DOHH2 (cell line): Measurements from ENCODE around the gene NIF3L1.

Experiments
- H3F3A ChIP-seq: fragments of 200-600 bp; sonication (generic), shearing (Covaris generic); 2 replicates; pipeline ENCODE4 v1.6.0; 2016; ENCODE audit warnings: antibody characterized with exemption, mild to moderate bottlenecking; ENCODE audit not compliant: control insufficient read depth, insufficient read depth
- H3K27ac ChIP-seq: fragments of 200-600 bp; sonication (generic); 2 replicates; pipeline ENCODE4 v1.5.1; 2014; ENCODE audit warnings: low read depth, mild to moderate bottlenecking, low read length, moderate library complexity
- H3K27me3 ChIP-seq: fragments of 200-600 bp; sonication (generic); 2 replicates; pipeline ENCODE4 v1.6.1; 2014; ENCODE audit warnings: mild to moderate bottlenecking, low read length, mixed read lengths; ENCODE audit not compliant: control insufficient read depth
- H3K36me3 ChIP-seq: fragments of 200-600 bp; sonication (generic); 2 replicates; pipeline ENCODE4 v1.6.1; 2014; ENCODE audit warnings: mild to moderate bottlenecking, low read length, moderate library complexity, mixed read lengths; ENCODE audit not compliant: control insufficient read depth
- H3K4me1 ChIP-seq: fragments of 200-600 bp; sonication (generic); 2 replicates; pipeline ENCODE4 v1.6.1; 2014; ENCODE audit warnings: mild to moderate bottlenecking, low read length, mixed read lengths; ENCODE audit not compliant: control insufficient read depth
- H3K4me2 ChIP-seq: fragments of 200-600 bp; sonication (generic); 2 replicates; pipeline ENCODE4 v1.6.0; 2014; ENCODE audit warnings: mild to moderate bottlenecking, low read length, moderate library complexity
- H3K4me3 ChIP-seq: fragments of 200-600 bp; sonication (generic); 2 replicates; pipeline ENCODE4 v1.5.1; 2014; ENCODE audit warnings: mild to moderate bottlenecking, low read length, mixed read lengths
- H3K79me2 ChIP-seq: fragments of 200-600 bp; sonication (generic); 2 replicates; pipeline ENCODE4 v1.6.1; 2014; ENCODE audit warnings: mild to moderate bottlenecking, low read length, mixed read lengths; ENCODE audit not compliant: control insufficient read depth
- H3K9me2 ChIP-seq: fragments of 200-600 bp; sonication (generic); replicated peaks from 2 replicates; pipeline ENCODE4 v1.6.1; 2014; ENCODE audit warnings: mild to moderate bottlenecking, low read length, mixed read lengths; ENCODE audit not compliant: control insufficient read depth
- H3K9me3 ChIP-seq: fragments of 200-600 bp; sonication (generic); 2 replicates; pipeline ENCODE4 v1.6.1; 2014; ENCODE audit warnings: antibody characterized with exemption, low read length, mixed read lengths; ENCODE audit not compliant: control insufficient read depth, insufficient read depth
- H4K20me1 ChIP-seq: fragments of 200-600 bp; sonication (generic); 2 replicates; pipeline ENCODE4 v1.6.0; 2014; ENCODE audit warnings: low read depth, mild to moderate bottlenecking, antibody characterized with exemption, low read length, moderate library complexity; ENCODE audit not compliant: control insufficient read depth, insufficient read depth
- EZH2phosphoT487 ChIP-seq: fragments of 200-600 bp; sonication (generic); IDR thresholded peaks from 2 replicates; pipeline ENCODE4 v1.6.1; 2017; ENCODE audit warnings: borderline replicate concordance, mild to moderate bottlenecking, antibody characterized with exemption, low read length, moderate library complexity, mixed read lengths
- TF ChIP-seq, protein P1 (sequence below): fragments of 200-600 bp; sonication (generic); IDR thresholded peaks from one replicate; pipeline ENCODE4 v1.5.1; 2014; ENCODE audit warnings: antibody characterized with exemption, mild to moderate bottlenecking, low read depth, low read length; ENCODE audit not compliant: poor library complexity, severe bottlenecking

The NIF3L1 gene

DNA sequence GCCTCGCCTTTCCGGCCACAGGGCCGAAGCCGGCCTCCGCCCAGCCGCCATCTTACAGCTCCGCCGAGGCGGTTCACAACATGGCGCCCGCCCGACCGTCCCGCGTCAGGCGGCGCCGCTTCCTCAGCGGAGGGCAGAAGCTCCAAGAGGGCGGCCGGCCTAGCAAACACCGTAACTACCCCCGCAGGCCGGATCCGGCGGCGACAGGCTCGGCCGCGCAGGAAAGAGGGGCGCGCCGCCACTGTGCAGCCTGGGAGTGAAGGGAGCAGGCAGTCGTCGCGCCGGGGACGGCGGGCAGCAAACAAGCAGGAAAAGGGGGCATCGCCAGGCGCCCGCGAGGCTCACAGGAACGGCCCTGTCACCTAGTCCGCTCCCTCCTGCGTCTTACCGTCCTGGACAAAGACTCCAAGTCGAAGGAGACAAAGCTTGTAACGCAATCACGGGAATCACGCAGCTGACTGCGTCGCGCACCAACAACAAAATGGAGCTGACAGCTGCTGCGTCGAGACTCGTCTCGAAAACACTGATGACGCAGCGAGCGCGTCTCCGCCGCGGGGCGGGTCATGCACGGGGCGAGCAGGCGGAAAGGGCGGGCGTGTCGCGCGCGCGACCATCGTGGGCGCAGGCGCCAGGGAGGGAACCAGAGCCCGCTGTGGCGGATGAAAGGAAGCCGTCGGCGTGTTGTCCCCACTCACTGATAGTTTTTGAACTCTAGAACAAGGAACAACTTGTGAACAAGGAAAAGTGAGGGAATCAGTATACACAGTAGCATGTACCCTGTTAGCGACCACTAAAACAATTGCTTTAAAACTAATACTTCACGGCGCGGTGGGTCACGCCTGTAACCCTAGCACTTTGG lies 24.8 kb upstream of the NIF3L1 start, which contains the start of gene CLK1:
Gene CLK1 (minus strand): TSS at position 483 of the 859 bp plus-strand sequence. CDS start 2,796 bp downstream, outside the sequence.
- Histone ChIP-seq H3K27me3 (no peaks in the 10 kb centered on the region), H3K4me1 (peaks cover 36% of the 10 kb centered on the region), H3K9me2 (no peaks in the 10 kb centered on the region), H3K9me3 (no peaks in the 10 kb centered on the region), H3F3A (peaks cover 25% of the 10 kb centered on the region), H3K27ac (peak within 1 kb of the TSS; percentile 88), H3K79me2 (peaks cover 51% of the 10 kb centered on the region), H3K4me2 (peak within 1 kb of the TSS; percentile 87), H4K20me1 (peaks cover 25% of the 10 kb centered on the region), H3K36me3 (peaks cover 50% of the 10 kb centered on the region), H3K4me3 (peak within 1 kb of the TSS; percentile 98)
- TF ChIP-seq, protein P1, sequence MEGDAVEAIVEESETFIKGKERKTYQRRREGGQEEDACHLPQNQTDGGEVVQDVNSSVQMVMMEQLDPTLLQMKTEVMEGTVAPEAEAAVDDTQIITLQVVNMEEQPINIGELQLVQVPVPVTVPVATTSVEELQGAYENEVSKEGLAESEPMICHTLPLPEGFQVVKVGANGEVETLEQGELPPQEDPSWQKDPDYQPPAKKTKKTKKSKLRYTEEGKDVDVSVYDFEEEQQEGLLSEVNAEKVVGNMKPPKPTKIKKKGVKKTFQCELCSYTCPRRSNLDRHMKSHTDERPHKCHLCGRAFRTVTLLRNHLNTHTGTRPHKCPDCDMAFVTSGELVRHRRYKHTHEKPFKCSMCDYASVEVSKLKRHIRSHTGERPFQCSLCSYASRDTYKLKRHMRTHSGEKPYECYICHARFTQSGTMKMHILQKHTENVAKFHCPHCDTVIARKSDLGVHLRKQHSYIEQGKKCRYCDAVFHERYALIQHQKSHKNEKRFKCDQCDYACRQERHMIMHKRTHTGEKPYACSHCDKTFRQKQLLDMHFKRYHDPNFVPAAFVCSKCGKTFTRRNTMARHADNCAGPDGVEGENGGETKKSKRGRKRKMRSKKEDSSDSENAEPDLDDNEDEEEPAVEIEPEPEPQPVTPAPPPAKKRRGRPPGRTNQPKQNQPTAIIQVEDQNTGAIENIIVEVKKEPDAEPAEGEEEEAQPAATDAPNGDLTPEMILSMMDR, result no peak
- no peak for TF ChIP-seq EZH2phosphoT487

DNA sequence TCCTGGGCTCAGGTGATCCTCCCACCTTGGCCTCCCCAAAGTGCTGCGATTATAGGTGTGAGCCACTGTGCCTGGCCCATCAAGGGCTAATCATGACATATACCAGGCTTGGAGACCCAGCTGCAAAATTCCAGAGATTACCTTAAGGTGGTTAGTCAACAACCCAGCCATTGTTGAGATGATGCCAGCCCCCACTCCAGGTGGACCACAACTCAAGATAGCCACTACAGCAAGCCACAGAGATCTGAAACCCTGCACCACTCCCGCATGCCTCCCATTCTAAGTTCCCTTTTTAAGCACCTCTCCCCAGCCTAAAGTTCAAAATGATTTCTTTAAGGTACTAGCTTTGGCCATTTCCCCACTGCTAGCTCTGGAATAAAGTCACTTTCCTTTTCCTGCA lies 20.2 kb upstream of the NIF3L1 start:
- peaks cover 22% of the 10 kb centered on the region for H3K4me1 ChIP-seq
- H3K36me3 ChIP-seq, result peaks cover 21% of the 10 kb centered on the region
- peak overlapping the region; percentile 12 for H3K4me2 ChIP-seq
- H3K9me3 ChIP-seq, result no peaks in the 10 kb centered on the region
- no peak for TF ChIP-seq EZH2phosphoT487
- TF ChIP-seq, protein P1, result no peak
- H3K79me2 ChIP-seq, result peaks cover 5% of the 10 kb centered on the region
- H3K9me2 ChIP-seq, result no peaks in the 10 kb centered on the region
- H3K27me3 ChIP-seq, result no peaks in the 10 kb centered on the region
- no peak overlapping the region for H3K27ac ChIP-seq
- H4K20me1 ChIP-seq, result no peaks in the 10 kb centered on the region
- no peak overlapping the region for H3K4me3 ChIP-seq
- peaks cover 8% of the 10 kb centered on the region; the same call in 1 of the 2 replicates for H3F3A ChIP-seq

DNA sequence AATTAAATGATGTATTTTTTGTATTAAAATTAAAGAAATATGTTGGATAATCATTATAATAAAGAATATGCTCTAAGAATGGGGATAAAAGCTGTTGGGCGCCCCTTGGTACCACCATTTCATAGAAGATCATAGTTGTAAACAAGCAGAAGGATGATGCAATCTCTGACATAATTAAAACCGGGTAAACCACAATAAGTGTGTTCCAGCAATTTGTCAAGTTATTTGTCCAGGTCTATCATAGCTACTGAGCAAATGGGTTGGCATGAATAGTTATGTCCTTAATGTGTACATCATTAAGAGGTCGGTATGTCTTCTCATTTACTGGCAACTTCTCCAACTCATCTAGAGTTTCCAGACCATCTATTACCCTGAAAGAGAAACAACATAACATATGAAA lies 18.0 kb upstream of the NIF3L1 start:
- TF ChIP-seq, protein P1, result no peak
- no peak for TF ChIP-seq EZH2phosphoT487
- no peak overlapping the region for H3K4me2 ChIP-seq
- H3K27ac ChIP-seq, result no peak overlapping the region
- H3F3A ChIP-seq, result peaks cover 8% of the 10 kb centered on the region; the same call in 1 of the 2 replicates
- H3K4me3 ChIP-seq, result no peak overlapping the region
- H3K4me1 ChIP-seq, result peaks cover 14% of the 10 kb centered on the region
- no peaks in the 10 kb centered on the region for H3K9me3 ChIP-seq
- H4K20me1 ChIP-seq, result no peaks in the 10 kb centered on the region
- H3K27me3 ChIP-seq, result no peaks in the 10 kb centered on the region
- no peaks in the 10 kb centered on the region for H3K79me2 ChIP-seq
- H3K36me3 ChIP-seq, result peaks cover 35% of the 10 kb centered on the region
- no peaks in the 10 kb centered on the region for H3K9me2 ChIP-seq
